Sigmoid colon (tissue), 3 donors: ENCODE measurements around the gene WNT3A.

Experiments used
- CTCF ChIP-seq, 4 experiments: fragments of 450-650 bp in 3 of 4; fragments of 200-600 bp in 1 of 4; IDR thresholded peaks; one replicate each; pipeline ENCODE4 v1.5.1; 2016 to 2019; ENCODE audit warnings: antibody characterized with exemption in 4 of 4, mild to moderate bottlenecking in 3 of 4, moderate library complexity in 2 of 4
- POLR2A ChIP-seq, 2 donors: fragments of 450-650 bp; IDR thresholded peaks; one replicate each; pipeline ENCODE4 v1.6.1; 2016; ENCODE audit warnings: antibody characterized with exemption in 2 of 2, mild to moderate bottlenecking in 2 of 2, moderate library complexity in 2 of 2

- TF ChIP-seq POLR2A (IDR thresholded peaks at IDR 0.05) (no peak), CTCF (IDR thresholded peaks at IDR 0.05) (no peak)
Observed at GRCh38 chr1:228000416-228000815, 6.4 kb upstream of the WNT3A start.
